GM23248 (cell line): ENCODE measurements around the gene FRAT2.

Experiments used
- EZH2 ChIP-seq: fragments of 200-600 bp; sonication (generic); IDR thresholded peaks from 2 replicates; pipeline ENCODE4 v1.6.1; 2018; ENCODE audit warnings: antibody characterized with exemption, mild to moderate bottlenecking; ENCODE audit not compliant: insufficient read depth, poor library complexity, severe bottlenecking
- EZH2phosphoT487 ChIP-seq: fragments of 200-600 bp; sonication (generic); IDR thresholded peaks from 2 replicates; pipeline ENCODE4 v1.6.1; 2018; ENCODE audit warnings: antibody characterized with exemption, moderate library complexity, mild to moderate bottlenecking, low read depth; ENCODE audit not compliant: insufficient read depth

GRCh38 chr10:97302088-97302791 lies 32.3 kb downstream of the FRAT2 start:
- TF ChIP-seq EZH2 (no peak), EZH2phosphoT487 (no peak)
